H1 (cell line): ENCODE data around the gene DEDD. TPM values are rescaled to one million over a fixed set of nuclear protein-coding genes. Genes with fewer than 3 reads are reported as not detected.

Experiments used
- CTCF ChIA-PET: fragments of 300-600 bp; sonication (Branson Sonifier 250); formaldehyde crosslinking; loops from one replicate; lab custom pipeline; 2021; ENCODE audit not compliant: partially characterized antibody; lab: Charles Lee
- POLR2A ChIA-PET: fragments of 300-600 bp; sonication (Branson Sonifier 250); formaldehyde crosslinking; loops from one replicate; lab custom pipeline; 2021; ENCODE audit warnings: inconsistent platforms; ENCODE audit not compliant: partially characterized antibody; lab: Charles Lee
- DNase-seq, 2 experiments: peaks; one replicate each; pipeline versions ENCODE4 v3.0.0 to v3.0.0-alpha.2; 2010 to 2022; ENCODE audit warnings: low spot score in 2 of 2, low read depth in 1 of 2, mixed read lengths in 1 of 2
- FAIRE-seq: peaks from 2 replicates; lab custom pipeline; 2011; peaks lifted over from hg19 to GRCh38; lab: Jason Lieb, UNC
- H2AFZ ChIP-seq: 2 replicates; pipeline ENCODE4 v1.8.1; 2012; ENCODE audit warnings: low read length, inconsistent platforms
- H2AK5ac ChIP-seq: 2 replicates; pipeline ENCODE4 v1.6.1; 2013; ENCODE audit warnings: low read depth, low read length
- H2BK120ac ChIP-seq: replicated peaks from 2 replicates; pipeline ENCODE3; 2013; ENCODE audit warnings: low read depth, low read length, inconsistent platforms
- H2BK12ac ChIP-seq: 2 replicates; pipeline ENCODE4 v1.6.1; 2013; ENCODE audit warnings: low read depth, low read length
- H2BK15ac ChIP-seq: 2 replicates; pipeline ENCODE4 v1.6.1; 2013; ENCODE audit warnings: low read length
- H2BK20ac ChIP-seq: 2 replicates; pipeline ENCODE4 v1.6.1; 2013; ENCODE audit warnings: low read length
- H2BK5ac ChIP-seq: 2 replicates; pipeline ENCODE4 v1.6.1; 2013; ENCODE audit warnings: low read depth, low read length
- H3K14ac ChIP-seq: 2 replicates; pipeline ENCODE4 v1.6.1; 2013; ENCODE audit warnings: inconsistent platforms; ENCODE audit not compliant: insufficient read length
- H3K18ac ChIP-seq: 2 replicates; pipeline ENCODE4 v1.6.1; 2013; ENCODE audit warnings: low read length; ENCODE audit errors: extremely low read depth
- H3K23ac ChIP-seq: 2 replicates; pipeline ENCODE4 v1.6.1; 2013; ENCODE audit warnings: inconsistent platforms; ENCODE audit not compliant: insufficient read length
- H3K23me2 ChIP-seq: 2 replicates; pipeline ENCODE4 v1.6.1; 2013; ENCODE audit warnings: low read depth, low read length
- H3K27ac ChIP-seq: 2 replicates; pipeline ENCODE4 v1.6.1; 2011; ENCODE audit warnings: low read depth, low read length, inconsistent platforms
- H3K27me3 ChIP-seq, 4 experiments: replicated peaks in 1 of 4; 1 replicate in 1 of 4; 2 replicates in 3 of 4; pipeline versions ENCODE4 v1.6.1 to v1.8.1; 2011 to 2013; ENCODE audit warnings: low read length in 3 of 4, mild to moderate bottlenecking in 3 of 4, inconsistent platforms in 2 of 4, mixed read lengths in 2 of 4, moderate library complexity in 1 of 4; ENCODE audit not compliant: control insufficient read depth in 3 of 4, insufficient read depth in 3 of 4; ENCODE audit errors: extremely low read depth in 1 of 4
- H3K36me3 ChIP-seq, 4 experiments: 2 replicates each; pipeline versions ENCODE4 v1.6.1 to v1.8.1; 2011 to 2013; ENCODE audit warnings: mild to moderate bottlenecking in 4 of 4, low read length in 3 of 4, moderate library complexity in 2 of 4, control low read depth in 1 of 4, inconsistent platforms in 1 of 4; ENCODE audit not compliant: insufficient read depth in 4 of 4, control insufficient read depth in 2 of 4
- H3K4ac ChIP-seq: replicated peaks from 2 replicates; pipeline ENCODE3; 2013; ENCODE audit warnings: low read length, low read depth, mixed read lengths, inconsistent platforms; ENCODE audit not compliant: insufficient read length
- H3K4me1 ChIP-seq, 4 experiments: replicated peaks in 1 of 4; 1 replicate in 1 of 4; 2 replicates in 3 of 4; pipeline versions ENCODE4 v1.6.1 to v1.8.1; 2011 to 2013; ENCODE audit warnings: low read length in 3 of 4, inconsistent platforms in 2 of 4, mixed read lengths in 1 of 4; ENCODE audit not compliant: insufficient read depth in 4 of 4, control insufficient read depth in 3 of 4
- H3K4me2 ChIP-seq, 2 experiments: 2 replicates each; pipeline versions ENCODE4 v1.6.1 to v1.8.1; 2011 to 2013; ENCODE audit warnings: low read depth in 2 of 2, low read length in 2 of 2, control low read depth in 1 of 2, inconsistent platforms in 1 of 2, mild to moderate bottlenecking in 1 of 2; ENCODE audit not compliant: insufficient read depth in 1 of 2
- H3K4me3 ChIP-seq, 4 experiments: fragments of 200-600, 300-600 bp in 1 of 4; sonication (generic), shearing (Covaris generic), sonication (Bioruptor Twin) in 1 of 4; 2 replicates each; pipeline versions ENCODE4 v1.5.1 to v1.8.1; 2011 to 2016; ENCODE audit warnings: low read length in 4 of 4, low read depth in 3 of 4, control low read depth in 2 of 4, inconsistent platforms in 2 of 4, mild to moderate bottlenecking in 2 of 4, mixed read lengths in 1 of 4, moderate library complexity in 1 of 4; ENCODE audit not compliant: insufficient read depth in 2 of 4; ENCODE audit errors: extremely low read depth in 1 of 4
- H3K56ac ChIP-seq: replicated peaks from 2 replicates; pipeline ENCODE3; 2013; ENCODE audit warnings: low read depth, mild to moderate bottlenecking, mixed read lengths, low read length, inconsistent platforms; ENCODE audit not compliant: insufficient read length
- H3K79me1 ChIP-seq: 2 replicates; pipeline ENCODE4 v1.6.1; 2013; ENCODE audit warnings: low read depth, low read length, control low read depth
- H3K79me2 ChIP-seq, 2 experiments: 2 replicates each; pipeline versions ENCODE4 v1.6.1 to v1.8.1; 2012 to 2013; ENCODE audit warnings: low read length in 2 of 2, mild to moderate bottlenecking in 2 of 2, inconsistent platforms in 1 of 2; ENCODE audit not compliant: insufficient read depth in 2 of 2, control insufficient read depth in 1 of 2
- H3K9ac ChIP-seq, 4 experiments: replicated peaks in 1 of 4; 1 replicate in 1 of 4; 2 replicates in 3 of 4; pipeline versions ENCODE4 v1.6.1 to v1.8.1; 2011 to 2013; ENCODE audit warnings: low read depth in 3 of 4, low read length in 3 of 4, control low read depth in 2 of 4, mild to moderate bottlenecking in 2 of 4, moderate library complexity in 2 of 4, inconsistent platforms in 1 of 4; ENCODE audit errors: extremely low read depth in 1 of 4
- H3K9me3 ChIP-seq, 2 experiments: 2 replicates each; pipeline versions ENCODE4 v1.6.1 to v1.8.1; 2012 to 2013; ENCODE audit warnings: mild to moderate bottlenecking in 2 of 2, moderate library complexity in 2 of 2, control low read depth in 1 of 2, inconsistent platforms in 1 of 2, low read depth in 1 of 2, low read length in 1 of 2, mixed read lengths in 1 of 2; ENCODE audit not compliant: insufficient read depth in 2 of 2
- H4K20me1 ChIP-seq, 2 experiments: replicated peaks in 1 of 2; 2 replicates each; pipeline versions ENCODE3 to v1.8.1; 2011 to 2013; ENCODE audit warnings: inconsistent platforms in 2 of 2, low read length in 2 of 2, mild to moderate bottlenecking in 1 of 2; ENCODE audit not compliant: insufficient read depth in 2 of 2, control insufficient read depth in 1 of 2
- H4K5ac ChIP-seq: 2 replicates; pipeline ENCODE4 v1.6.1; 2013; ENCODE audit warnings: low read length, low read depth, mixed read lengths, inconsistent platforms; ENCODE audit not compliant: insufficient read length
- H4K8ac ChIP-seq: 2 replicates; pipeline ENCODE4 v1.8.0; 2013; ENCODE audit warnings: mild to moderate bottlenecking, moderate library complexity, low read length, inconsistent platforms; ENCODE audit not compliant: insufficient read depth; ENCODE audit errors: extremely low read depth
- H4K91ac ChIP-seq: replicated peaks from 2 replicates; pipeline ENCODE3; 2013; ENCODE audit warnings: low read length, mixed read lengths, inconsistent platforms; ENCODE audit not compliant: insufficient read length
- EP300 ChIP-seq, 2 experiments: IDR thresholded peaks; 1 replicate in 1 of 2; 2 replicates in 1 of 2; pipeline ENCODE4 v1.6.1; 2011 to 2012; ENCODE audit warnings: low read depth in 2 of 2, low read length in 2 of 2, mild to moderate bottlenecking in 2 of 2, borderline replicate concordance in 1 of 2, inconsistent platforms in 1 of 2, moderate library complexity in 1 of 2
- KDM4A ChIP-seq: IDR thresholded peaks from one replicate; pipeline ENCODE4 v1.7.1; 2012; ENCODE audit warnings: low read depth, mild to moderate bottlenecking, moderate library complexity, low read length, inconsistent platforms; ENCODE audit not compliant: severe bottlenecking
- MAFK ChIP-seq: IDR thresholded peaks from 2 replicates; pipeline ENCODE4 v1.6.1; 2012; ENCODE audit warnings: low read depth, mild to moderate bottlenecking, improper control_type of control experiment, low read length
- RAD21 ChIP-seq, 2 experiments: IDR thresholded peaks in 1 of 2; conservative IDR thresholded peaks in 1 of 2; 2 replicates each; pipeline ENCODE4 v1.6.1; 2011; ENCODE audit warnings: low read depth in 2 of 2, low read length in 2 of 2, improper control_type of control experiment in 1 of 2, inconsistent platforms in 1 of 2, mild to moderate bottlenecking in 1 of 2, moderate library complexity in 1 of 2
- RFX5 ChIP-seq: IDR thresholded peaks from 2 replicates; pipeline ENCODE4 v1.6.1; 2011; ENCODE audit warnings: low read depth, low read length, improper control_type of control experiment, borderline replicate concordance
- SIRT6 ChIP-seq: IDR thresholded peaks from one replicate; pipeline ENCODE4 v1.7.1; 2012; ENCODE audit warnings: low read length, inconsistent platforms
- SP4 ChIP-seq: IDR thresholded peaks from 2 replicates; pipeline ENCODE4 v1.6.1; 2012; ENCODE audit warnings: low read length, inconsistent platforms
- USF2 ChIP-seq: IDR thresholded peaks from 2 replicates; pipeline ENCODE4 v1.6.1; 2011; ENCODE audit warnings: low read length, improper control_type of control experiment
- WGBS, 2 experiments: shearing (Covaris generic) in 1 of 2; methylation state at CpG; one replicate each; pipeline versions ENCODE4 v1.1.6 to v1.1.7; 2013 to 2015; ENCODE audit warnings: low lambda C conversion rate in 2 of 2, mixed read lengths in 2 of 2, inconsistent platforms in 1 of 2, low coverage in 1 of 2, missing lambda C conversion rate in 1 of 2; ENCODE audit not compliant: insufficient replicate concordance in 2 of 2, insufficient coverage in 1 of 2, insufficient read length in 1 of 2; ENCODE audit errors: extremely low coverage in 1 of 2, missing lambda C conversion rate in 1 of 2; 5-methylcytosine and 5-hydroxymethylcytosine counted together
- polyA plus RNA-seq, 7 experiments: library from polyadenylated mRNA; depleted of rRNA in 3 of 7; stranded (reverse) in 5 of 7; unstranded in 2 of 7; fragments of >200 nt in 5 of 7; fragments of 200-250 nt in 2 of 7; gene quantifications; 1 replicate in 5 of 7; 2 replicates in 1 of 7; 4 replicates in 1 of 7; pipeline versions ENCODE4 v1.2.1 to v1.2.3, GENCODE V29; 2011 to 2013; ENCODE audit warnings: missing spikeins in 2 of 7, mixed read lengths in 2 of 7
- total RNA-seq: library from RNA; stranded (reverse); fragmentation: NEBNext Ultra II Directional; extraction: Animal tissue kit (Norgen Biotek cat#: 25700); gene quantifications from 2 replicates; pipeline ENCODE4 v1.2.1, GENCODE V29; 2021
- TF ChIP-seq, protein P1 (sequence below), 3 experiments: IDR thresholded peaks; 1 replicate in 2 of 3; 2 replicates in 1 of 3; pipeline versions ENCODE4 v1.5.1 to v1.6.1; 2011; ENCODE audit warnings: low read length in 3 of 3, mild to moderate bottlenecking in 3 of 3, inconsistent platforms in 2 of 3, low read depth in 1 of 3, moderate library complexity in 1 of 3; ENCODE audit not compliant: insufficient read depth in 1 of 3; ENCODE audit errors: control extremely low read depth in 1 of 3

Gene DEDD
- total and polyA plus RNA-seq, 2 of the 8 experiments (the other 6 are each of a cell fraction or from before 2014, with no cell fraction given): 42.6 to 55.9 TPM

DNA sequence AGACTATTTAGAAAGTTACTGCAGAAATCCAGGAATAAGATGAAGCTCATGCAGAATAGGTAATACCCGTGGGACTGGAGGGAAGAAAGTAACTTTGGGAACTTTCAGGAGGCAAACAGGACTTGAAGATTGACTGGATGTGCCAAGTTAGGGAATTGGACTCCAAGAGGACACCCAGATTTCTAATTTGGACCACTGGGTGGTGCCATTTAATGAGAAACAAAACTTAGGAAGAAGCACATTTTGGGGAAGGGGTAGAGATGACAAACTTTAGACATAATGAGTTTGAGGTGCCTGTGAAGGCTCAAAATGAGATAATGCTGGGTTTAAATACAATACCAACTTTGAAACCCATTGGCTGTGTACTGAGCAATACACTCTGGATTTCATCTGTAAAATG is 48.2 kb upstream of the DEDD start:
- no peak overlapping the region for H3K4ac ChIP-seq
- H4K8ac ChIP-seq: no peak overlapping the region
- H3K56ac ChIP-seq: no peak overlapping the region
- H3K27ac ChIP-seq: no peak overlapping the region
- no peak overlapping the region for H2BK5ac ChIP-seq
- H2AFZ ChIP-seq: no peak overlapping the region
- H2BK120ac ChIP-seq: no peak overlapping the region
- FAIRE-seq (no peak), DNase-seq (no peak)
- WGBS, 2 experiments: 83% methylated on average over 1 of the region's 1 CpG; no CpG with 5 or more reads in 1 of the 2 experiments
- no peaks in the 10 kb centered on the region for H3K27me3 ChIP-seq
- no peak overlapping the region for H3K4me2 ChIP-seq
- H3K23ac ChIP-seq: no peak overlapping the region
- H3K18ac ChIP-seq: no peak overlapping the region
- no peak overlapping the region for H2BK12ac ChIP-seq
- POLR2A ChIA-PET: interaction anchor here (1.6 kb wide), 1 partner anchor 20 kb away, joined by 5 read pairs; no protein-coding TSS in a partner anchor
- H3K4me3 ChIP-seq: no peak overlapping the region
- TF ChIP-seq, protein P1, sequence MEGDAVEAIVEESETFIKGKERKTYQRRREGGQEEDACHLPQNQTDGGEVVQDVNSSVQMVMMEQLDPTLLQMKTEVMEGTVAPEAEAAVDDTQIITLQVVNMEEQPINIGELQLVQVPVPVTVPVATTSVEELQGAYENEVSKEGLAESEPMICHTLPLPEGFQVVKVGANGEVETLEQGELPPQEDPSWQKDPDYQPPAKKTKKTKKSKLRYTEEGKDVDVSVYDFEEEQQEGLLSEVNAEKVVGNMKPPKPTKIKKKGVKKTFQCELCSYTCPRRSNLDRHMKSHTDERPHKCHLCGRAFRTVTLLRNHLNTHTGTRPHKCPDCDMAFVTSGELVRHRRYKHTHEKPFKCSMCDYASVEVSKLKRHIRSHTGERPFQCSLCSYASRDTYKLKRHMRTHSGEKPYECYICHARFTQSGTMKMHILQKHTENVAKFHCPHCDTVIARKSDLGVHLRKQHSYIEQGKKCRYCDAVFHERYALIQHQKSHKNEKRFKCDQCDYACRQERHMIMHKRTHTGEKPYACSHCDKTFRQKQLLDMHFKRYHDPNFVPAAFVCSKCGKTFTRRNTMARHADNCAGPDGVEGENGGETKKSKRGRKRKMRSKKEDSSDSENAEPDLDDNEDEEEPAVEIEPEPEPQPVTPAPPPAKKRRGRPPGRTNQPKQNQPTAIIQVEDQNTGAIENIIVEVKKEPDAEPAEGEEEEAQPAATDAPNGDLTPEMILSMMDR (IDR thresholded peaks at IDR 0.05; ENCODE audit: control extremely low read depth in 1 of 3, insufficient read depth in 1 of 3, low read depth in 1 of 3, low read length in 3 of 3): peak in 2 of 3 experiments; percentile 36 to 46; a peak in 3 of 4 replicates
- TF ChIP-seq SIRT6 (no peak), SP4 (no peak), KDM4A (no peak), MAFK (no peak), EP300 (IDR thresholded peaks at IDR 0.05; ENCODE audit: borderline replicate concordance in 1 of 2, low read depth in 2 of 2, low read length in 2 of 2) (no peak), RFX5 (no peak), RAD21 (IDR thresholded peaks at IDR 0.05 in 1 of 2, conservative IDR thresholded peaks at IDR 0.05 in 1 of 2; ENCODE audit: low read depth in 2 of 2, low read length in 2 of 2) (peak; percentile 51 to 63), USF2 (no peak)
- H3K79me2 ChIP-seq: peaks cover 0 to 4% of the 10 kb centered on the region in 2 experiments; a peak in 1 of 4 replicates
- H4K5ac ChIP-seq: no peak overlapping the region
- peaks cover 2% of the 10 kb centered on the region; the same call in 1 of the 2 replicates for H3K23me2 ChIP-seq
- no peak overlapping the region for H2BK15ac ChIP-seq
- H3K4me1 ChIP-seq: peaks cover 0 to 13% (median under 1%) of the 10 kb centered on the region in 4 experiments; a peak in 3 of 7 replicates
- H2AK5ac ChIP-seq: no peak overlapping the region
- H3K36me3 ChIP-seq: peaks cover 0 to 2% (median 0%) of the 10 kb centered on the region in 4 experiments; a peak in 1 of 8 replicates
- H3K9me3 ChIP-seq: no peaks in the 10 kb centered on the region
- H3K14ac ChIP-seq: no peak overlapping the region
- no peak overlapping the region for H2BK20ac ChIP-seq
- CTCF ChIA-PET: interaction anchor here (0.9 to 5.5 kb wide), 10 partner anchors 10 to 259 kb away, joined by 3 to 37 read pairs (median 4); partner anchors contain the start of genes CFAP126 and PPOX
- H3K79me1 ChIP-seq: peaks cover 4% of the 10 kb centered on the region
- no peak overlapping the region for H4K91ac ChIP-seq
- no peak overlapping the region for H3K9ac ChIP-seq
- H4K20me1 ChIP-seq: peaks cover 0 to 4% of the 10 kb centered on the region in 2 experiments
